Measurements from ENCODE around the gene FNDC7. TPM values are rescaled to one million over a fixed set of nuclear protein-coding genes. Genes with fewer than 3 reads are reported as not detected.

Gene FNDC7
- polyA plus RNA-seq, 1 of the 3 experiments (the other 2 are of a cell fraction): 0.02 TPM

DNA sequence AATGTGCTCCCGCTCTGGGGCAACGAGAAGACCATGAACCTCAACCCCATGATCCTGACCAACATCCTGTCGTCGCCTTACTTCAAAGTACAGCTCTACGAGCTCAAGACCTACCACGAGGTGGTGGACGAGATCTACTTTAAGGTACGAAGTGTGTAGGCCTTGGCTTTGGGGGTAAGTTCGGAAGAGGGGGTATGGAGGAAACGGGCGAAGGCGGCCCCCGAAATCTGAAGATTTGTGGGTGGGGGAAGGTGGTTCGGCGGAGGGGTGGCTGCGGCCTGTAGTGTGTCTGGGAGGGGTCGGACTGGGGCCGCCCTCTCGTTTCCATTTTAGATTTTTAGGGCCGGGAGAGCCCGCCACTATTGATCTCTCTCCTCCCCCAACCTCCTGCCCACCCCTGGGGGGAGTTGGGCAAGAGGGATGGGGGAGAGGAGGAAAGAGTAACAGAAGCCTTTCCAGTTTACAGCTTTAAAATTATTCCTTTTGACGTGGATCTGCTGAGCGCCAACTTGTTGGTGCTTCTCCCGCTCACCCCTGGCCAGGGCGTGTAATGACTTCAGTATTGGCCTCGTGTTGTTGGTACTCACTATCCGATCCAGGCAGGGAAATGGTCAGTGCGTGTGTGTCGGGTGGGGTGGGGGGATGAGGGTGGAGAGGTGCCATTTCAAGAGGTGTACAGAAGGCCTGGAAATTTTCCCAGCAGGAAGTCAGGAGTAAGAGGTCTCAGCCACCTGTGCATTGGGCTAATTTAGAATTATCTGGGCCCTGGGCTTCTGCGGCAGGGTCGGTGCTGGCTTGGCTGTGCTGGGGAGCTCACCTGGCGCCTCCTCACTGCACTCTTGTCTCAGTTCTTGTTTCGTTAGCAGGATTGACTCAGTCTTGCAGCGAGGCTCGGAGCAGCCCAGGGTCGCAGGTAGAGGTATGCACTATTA, 19.7 kb upstream of the FNDC7 start:
- H3K9me3 ChIP-seq: no peaks in the 10 kb centered on the region
- H3K9ac ChIP-seq: peak overlapping the region; percentile 85
- H2AFZ ChIP-seq (ENCODE audit: low read depth): peak overlapping the region; percentile 76; the same call in 1 of the 2 replicates
- H3K4me1 ChIP-seq (ENCODE audit: control insufficient read depth in 1 of 2, insufficient read depth in 2 of 2, low read depth in 1 of 2, low read length in 1 of 2): peaks cover 11 to 16% of the 10 kb centered on the region in 2 experiments; a peak in 3 of 4 replicates
- H3K4me3 ChIP-seq (ENCODE audit: low read depth in 2 of 2, low read length in 1 of 2): peak overlapping the region; percentile 97 to 98
- peaks cover 9% of the 10 kb centered on the region for H3F3A ChIP-seq (replicated peaks; ENCODE audit: insufficient read depth)
- POLR2A ChIA-PET: interaction anchor here (0.9 to 2.3 kb wide), 8 partner anchors 133 to 407 kb away, joined by 3 to 13 read pairs (median 6); partner anchors contain the start of genes EEIG2 and TAF13
- peaks cover 68% of the 10 kb centered on the region for H3K79me2 ChIP-seq (ENCODE audit: insufficient read depth)
- DNase-seq: peak; percentile 61
- H3K4me2 ChIP-seq: peak overlapping the region; percentile 85
- CTCF ChIA-PET: interaction anchor here (0.9 to 3.4 kb wide), 15 partner anchors 11 to 419 kb away, joined by 3 to 27 read pairs (median 4); partner anchors contain the start of gene EEIG2
- peaks cover 32 to 34% of the 10 kb centered on the region in 2 experiments for H3K36me3 ChIP-seq (replicated peaks in 1 of 2; ENCODE audit: control insufficient read depth in 1 of 2, insufficient read depth in 2 of 2, low read length in 1 of 2)
- peak overlapping the region; percentile 96 to 99 for H3K27ac ChIP-seq (ENCODE audit: low read depth in 2 of 2, low read length in 1 of 2)
- no peaks in the 10 kb centered on the region for H3K9me2 ChIP-seq
- no peaks in the 10 kb centered on the region for H3K27me3 ChIP-seq (ENCODE audit: insufficient read depth)
- WGBS (ENCODE audit: low lambda C conversion rate): under 1% methylated on average over 31 of the region's 36 CpGs
- peaks cover 33% of the 10 kb centered on the region for H4K20me1 ChIP-seq (ENCODE audit: insufficient read depth)
- TF ChIP-seq ELF1 (IDR thresholded peaks at IDR 0.05) (no peak), JUND (IDR thresholded peaks at IDR 0.05) (no peak), GATA2 (CRISPR knock-in tag; IDR thresholded peaks at IDR 0.05) (peak; percentile 5; the same call in 1 of the 2 replicates), SMC3 (IDR thresholded peaks at IDR 0.05; ENCODE audit: low read depth, low read length) (peak; percentile 21; the same call in 1 of the 2 replicates), MXI1 (IDR thresholded peaks at IDR 0.05; ENCODE audit: low read depth, low read length) (no peak; the same call in 1 of the 2 replicates), NRF1 (IDR thresholded peaks at IDR 0.05; ENCODE audit: low read depth, low read length) (no peak), TCF12 (IDR thresholded peaks at IDR 0.05) (no peak), RFX5 (IDR thresholded peaks at IDR 0.05; ENCODE audit: low read length) (no peak), IRF3 (IDR thresholded peaks at IDR 0.05; ENCODE audit: low read depth, low read length) (no peak), POLR2AphosphoS5 (IDR thresholded peaks at IDR 0.05; ENCODE audit: low read depth, low read length) (no peak), RAD21 (IDR thresholded peaks at IDR 0.05; ENCODE audit: low read length) (peak; percentile 54), TAF1 (IDR thresholded peaks at IDR 0.05; ENCODE audit: borderline replicate concordance, low read depth, low read length) (no peak), RXRA (IDR thresholded peaks at IDR 0.05; ENCODE audit: borderline replicate concordance, low read depth) (no peak), FOXJ3 (CRISPR knock-in tag; IDR thresholded peaks at IDR 0.05) (no peak), MEF2A (IDR thresholded peaks at IDR 0.05; ENCODE audit: borderline replicate concordance, low read depth) (no peak), FOXM1 (IDR thresholded peaks at IDR 0.05; ENCODE audit: low read depth) (no peak), RCOR1 (IDR thresholded peaks at IDR 0.05; ENCODE audit: low read length) (no peak), CTCF (IDR thresholded peaks at IDR 0.05) (peak; percentile 45), ZBTB33 (IDR thresholded peaks at IDR 0.05; ENCODE audit: borderline replicate concordance, low read depth) (no peak), CHD2 (IDR thresholded peaks at IDR 0.05; ENCODE audit: low read length, partially characterized antibody) (no peak), FOSL2 (IDR thresholded peaks at IDR 0.05; ENCODE audit: borderline replicate concordance, low read depth) (no peak)
- TF ChIP-seq, protein P1, sequence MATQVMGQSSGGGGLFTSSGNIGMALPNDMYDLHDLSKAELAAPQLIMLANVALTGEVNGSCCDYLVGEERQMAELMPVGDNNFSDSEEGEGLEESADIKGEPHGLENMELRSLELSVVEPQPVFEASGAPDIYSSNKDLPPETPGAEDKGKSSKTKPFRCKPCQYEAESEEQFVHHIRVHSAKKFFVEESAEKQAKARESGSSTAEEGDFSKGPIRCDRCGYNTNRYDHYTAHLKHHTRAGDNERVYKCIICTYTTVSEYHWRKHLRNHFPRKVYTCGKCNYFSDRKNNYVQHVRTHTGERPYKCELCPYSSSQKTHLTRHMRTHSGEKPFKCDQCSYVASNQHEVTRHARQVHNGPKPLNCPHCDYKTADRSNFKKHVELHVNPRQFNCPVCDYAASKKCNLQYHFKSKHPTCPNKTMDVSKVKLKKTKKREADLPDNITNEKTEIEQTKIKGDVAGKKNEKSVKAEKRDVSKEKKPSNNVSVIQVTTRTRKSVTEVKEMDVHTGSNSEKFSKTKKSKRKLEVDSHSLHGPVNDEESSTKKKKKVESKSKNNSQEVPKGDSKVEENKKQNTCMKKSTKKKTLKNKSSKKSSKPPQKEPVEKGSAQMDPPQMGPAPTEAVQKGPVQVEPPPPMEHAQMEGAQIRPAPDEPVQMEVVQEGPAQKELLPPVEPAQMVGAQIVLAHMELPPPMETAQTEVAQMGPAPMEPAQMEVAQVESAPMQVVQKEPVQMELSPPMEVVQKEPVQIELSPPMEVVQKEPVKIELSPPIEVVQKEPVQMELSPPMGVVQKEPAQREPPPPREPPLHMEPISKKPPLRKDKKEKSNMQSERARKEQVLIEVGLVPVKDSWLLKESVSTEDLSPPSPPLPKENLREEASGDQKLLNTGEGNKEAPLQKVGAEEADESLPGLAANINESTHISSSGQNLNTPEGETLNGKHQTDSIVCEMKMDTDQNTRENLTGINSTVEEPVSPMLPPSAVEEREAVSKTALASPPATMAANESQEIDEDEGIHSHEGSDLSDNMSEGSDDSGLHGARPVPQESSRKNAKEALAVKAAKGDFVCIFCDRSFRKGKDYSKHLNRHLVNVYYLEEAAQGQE (IDR thresholded peaks at IDR 0.05; ENCODE audit: low read depth, low read length): no peak
- TF ChIP-seq, protein P2, sequence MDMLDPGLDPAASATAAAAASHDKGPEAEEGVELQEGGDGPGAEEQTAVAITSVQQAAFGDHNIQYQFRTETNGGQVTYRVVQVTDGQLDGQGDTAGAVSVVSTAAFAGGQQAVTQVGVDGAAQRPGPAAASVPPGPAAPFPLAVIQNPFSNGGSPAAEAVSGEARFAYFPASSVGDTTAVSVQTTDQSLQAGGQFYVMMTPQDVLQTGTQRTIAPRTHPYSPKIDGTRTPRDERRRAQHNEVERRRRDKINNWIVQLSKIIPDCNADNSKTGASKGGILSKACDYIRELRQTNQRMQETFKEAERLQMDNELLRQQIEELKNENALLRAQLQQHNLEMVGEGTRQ (IDR thresholded peaks at IDR 0.05; ENCODE audit: borderline replicate concordance, low read depth, low read length): no peak

All from SK-N-SH (cell line).